Stomach (tissue), 9 donors: ENCODE measurements around the gene ATG12. TPM values are rescaled to one million over a fixed set of nuclear protein-coding genes. Genes with fewer than 3 reads are reported as not detected.

Source experiments
- DNase-seq, 2 donors: peaks; one replicate each; pipeline versions ENCODE4 v3.0.0 to v3.0.0-alpha.2; 2013 to 2019
- H3K27ac ChIP-seq, 5 donors: fragments of 200-600 bp in 4 of 5; sonication (generic) in 4 of 5; one replicate each; pipeline ENCODE4 v1.5.1; 2013 to 2019; ENCODE audit warnings: mild to moderate bottlenecking in 1 of 5, moderate library complexity in 1 of 5
- H3K27me3 ChIP-seq, 3 donors: fragments of 200-600 bp; sonication (generic); one replicate each; pipeline ENCODE4 v1.5.1; 2017 to 2019; ENCODE audit warnings: mixed run types in 1 of 3
- H3K36me3 ChIP-seq, 4 donors: fragments of 200-600 bp; sonication (generic); 1 replicate in 3 of 4; 2 replicates in 1 of 4; pipeline ENCODE4 v1.5.1; 2016 to 2019
- H3K4me1 ChIP-seq, 4 donors: fragments of 200-600 bp; sonication (generic); one replicate each; pipeline ENCODE4 v1.5.1; 2016 to 2019
- H3K4me3 ChIP-seq, 4 donors: fragments of 200-600 bp; sonication (generic) in 3 of 4; one replicate each; pipeline ENCODE4 v1.5.1; 2016 to 2019; ENCODE audit warnings: mild to moderate bottlenecking in 1 of 4
- H3K9me3 ChIP-seq, 4 donors: fragments of 200-600 bp; sonication (generic); one replicate each; pipeline ENCODE4 v1.5.1; 2016 to 2019
- EP300 ChIP-seq: sonication (generic); formaldehyde crosslinking; IDR thresholded peaks from one replicate; pipeline ENCODE4 v1.6.1; 2017; ENCODE audit warnings: antibody characterized with exemption
- POLR2A ChIP-seq, 4 donors: fragments of 450-650 bp; IDR thresholded peaks; one replicate each; pipeline ENCODE4 v1.6.1; 2016; ENCODE audit warnings: antibody characterized with exemption in 4 of 4, control low read depth in 2 of 4, mild to moderate bottlenecking in 1 of 4, moderate library complexity in 1 of 4
- POLR2AphosphoS5 ChIP-seq, 3 donors: sonication (generic); formaldehyde crosslinking; IDR thresholded peaks; one replicate each; pipeline ENCODE4 v1.6.1; 2016; ENCODE audit warnings: antibody characterized with exemption in 3 of 3
- WGBS, 5 donors: extraction: QIAGEN DNeasy Blood & Tissue Kit in 3 of 5; methylation state at CpG; one replicate each; pipeline versions ENCODE4 v1.1.5 to v1.1.7; 2013 to 2018; 5-methylcytosine and 5-hydroxymethylcytosine counted together
- intact Hi-C: fragments of 100-400 bp; cut with DNase I; formaldehyde crosslinking; loops from one replicate; pipeline ENCODE4 v1.15.1; 2023; ENCODE audit warnings: low total_unique reads
- polyA plus RNA-seq, 3 donors: library from polyadenylated mRNA; stranded (reverse); fragments of 200-250 nt; gene quantifications; one replicate each; pipeline ENCODE4 v1.2.3, GENCODE V29; 2013
- total RNA-seq, 5 donors: library from RNA; depleted of rRNA; stranded (reverse); fragments of >200 nt; gene quantifications; one replicate each; pipeline versions ENCODE4 v1.1.0 to v1.2.3, GENCODE V29; 2014 to 2016
- TF ChIP-seq, protein P1 (sequence below), 7 experiments: fragments of 450-650 bp in 4 of 7; fragments of 200-600 bp in 3 of 7; sonication (generic) in 3 of 7; IDR thresholded peaks; one replicate each; pipeline ENCODE4 v1.5.1; 2016 to 2019; ENCODE audit warnings: antibody characterized with exemption in 7 of 7, control low read depth in 2 of 7, mild to moderate bottlenecking in 1 of 7
- donor health status: healthy with polysubstance abuse.
- donor health status: Bipolar disorder and iron deficiency.
- donor health status: healthy.

Gene ATG12
- total and polyA plus RNA-seq, 8 donors, result 15.2 to 73.3 (median 37.4) TPM

DNA sequence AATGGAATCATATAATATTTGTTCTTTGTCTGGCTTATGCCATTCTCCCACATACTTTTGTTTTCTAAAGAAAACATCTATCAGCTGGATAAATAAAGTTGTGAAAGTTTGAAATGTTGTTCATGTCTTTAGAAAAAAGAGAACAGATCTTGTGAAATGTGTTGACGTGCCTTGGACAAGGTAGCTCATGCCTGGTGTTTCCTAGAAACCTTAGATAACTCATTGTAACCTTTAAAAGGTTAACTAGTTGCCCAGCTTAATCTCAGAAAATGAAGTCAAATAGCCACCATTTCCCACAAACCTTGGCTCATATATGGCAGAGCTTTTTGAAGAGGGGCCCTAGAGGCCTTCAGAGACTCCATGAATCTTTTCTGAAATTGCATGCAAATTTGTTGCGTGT is 40.2 kb downstream of the ATG12 start:
- intact Hi-C loops, result loop anchor here (10.0 kb wide), 1 partner anchor 136 kb away; no protein-coding TSS in a partner anchor
- Histone ChIP-seq H3K27me3 (no peaks in the 10 kb centered on the region), H3K4me3 (no peak overlapping the region), H3K4me1 (peaks cover 0 to 7% (median 0%) of the 10 kb centered on the region in 4 donors), H3K27ac (no peak overlapping the region), H3K36me3 (no peaks in the 10 kb centered on the region), H3K9me3 (no peaks in the 10 kb centered on the region)
- TF ChIP-seq POLR2AphosphoS5 (IDR thresholded peaks at IDR 0.05) (no peak), POLR2A (IDR thresholded peaks at IDR 0.05) (no peak), EP300 (no peak)
- TF ChIP-seq, protein P1, sequence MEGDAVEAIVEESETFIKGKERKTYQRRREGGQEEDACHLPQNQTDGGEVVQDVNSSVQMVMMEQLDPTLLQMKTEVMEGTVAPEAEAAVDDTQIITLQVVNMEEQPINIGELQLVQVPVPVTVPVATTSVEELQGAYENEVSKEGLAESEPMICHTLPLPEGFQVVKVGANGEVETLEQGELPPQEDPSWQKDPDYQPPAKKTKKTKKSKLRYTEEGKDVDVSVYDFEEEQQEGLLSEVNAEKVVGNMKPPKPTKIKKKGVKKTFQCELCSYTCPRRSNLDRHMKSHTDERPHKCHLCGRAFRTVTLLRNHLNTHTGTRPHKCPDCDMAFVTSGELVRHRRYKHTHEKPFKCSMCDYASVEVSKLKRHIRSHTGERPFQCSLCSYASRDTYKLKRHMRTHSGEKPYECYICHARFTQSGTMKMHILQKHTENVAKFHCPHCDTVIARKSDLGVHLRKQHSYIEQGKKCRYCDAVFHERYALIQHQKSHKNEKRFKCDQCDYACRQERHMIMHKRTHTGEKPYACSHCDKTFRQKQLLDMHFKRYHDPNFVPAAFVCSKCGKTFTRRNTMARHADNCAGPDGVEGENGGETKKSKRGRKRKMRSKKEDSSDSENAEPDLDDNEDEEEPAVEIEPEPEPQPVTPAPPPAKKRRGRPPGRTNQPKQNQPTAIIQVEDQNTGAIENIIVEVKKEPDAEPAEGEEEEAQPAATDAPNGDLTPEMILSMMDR (IDR thresholded peaks at IDR 0.05), result no peak
- WGBS, 5 donors, result 81 to 89% (median 85%) methylated on average over 2 of the region's 2 CpGs
- no peak for DNase-seq

- Histone ChIP-seq H3K9me3 (no peaks in the 10 kb centered on the region), H3K27me3 (no peaks in the 10 kb centered on the region), H3K4me3 (no peak overlapping the region), H3K4me1 (peaks cover 0 to 7% (median 0%) of the 10 kb centered on the region in 4 donors), H3K27ac (no peak overlapping the region), H3K36me3 (no peaks in the 10 kb centered on the region)
- 83 to 89% (median 85%) methylated on average over 2 of the region's 2 CpGs for WGBS, 5 donors
- DNase-seq, result no peak
- intact Hi-C loops, result loop anchor here (10.0 kb wide), 1 partner anchor 135 kb away; no protein-coding TSS in a partner anchor
- no peak for TF ChIP-seq POLR2AphosphoS5 (IDR thresholded peaks at IDR 0.05)
- no peak for TF ChIP-seq POLR2A (IDR thresholded peaks at IDR 0.05)
- TF ChIP-seq EP300, result no peak
- TF ChIP-seq, protein P1 (IDR thresholded peaks at IDR 0.05), result no peak
Observed at GRCh38 chr5:115800108-115800507, 41.3 kb downstream of the ATG12 start.

GRCh38 chr5:115798252-115798651 is 43.1 kb downstream of the ATG12 start:
- no peak for TF ChIP-seq POLR2A (IDR thresholded peaks at IDR 0.05)
- TF ChIP-seq EP300, result no peak
- TF ChIP-seq, protein P1 (IDR thresholded peaks at IDR 0.05), result no peak
- TF ChIP-seq POLR2AphosphoS5 (IDR thresholded peaks at IDR 0.05), result no peak
- no peak for DNase-seq
- Histone ChIP-seq H3K9me3 (no peaks in the 10 kb centered on the region), H3K27ac (no peak overlapping the region), H3K27me3 (no peaks in the 10 kb centered on the region), H3K36me3 (no peaks in the 10 kb centered on the region), H3K4me3 (no peak overlapping the region), H3K4me1 (peaks cover 0 to 7% (median 0%) of the 10 kb centered on the region in 4 donors)
- intact Hi-C loops, result no loop called here
- WGBS, 5 donors, result 24 to 54% (median 32%) methylated on average over 2 of the region's 2 CpGs

GRCh38 chr5:115796656-115797055 is 44.7 kb downstream of the ATG12 start:
- H3K27ac ChIP-seq, result no peak overlapping the region
- WGBS, 5 donors, result 82 to 86% (median 84%) methylated on average over 3 of the region's 3 CpGs
- H3K27me3 ChIP-seq, result no peaks in the 10 kb centered on the region
- no peak for DNase-seq
- TF ChIP-seq EP300 (no peak), POLR2A (IDR thresholded peaks at IDR 0.05) (no peak), POLR2AphosphoS5 (IDR thresholded peaks at IDR 0.05) (no peak)
- TF ChIP-seq, protein P1 (IDR thresholded peaks at IDR 0.05), result no peak
- H3K9me3 ChIP-seq, result no peaks in the 10 kb centered on the region
- intact Hi-C loops, result no loop called here
- H3K4me3 ChIP-seq, result no peak overlapping the region
- H3K4me1 ChIP-seq, result peaks cover 0 to 7% (median 0%) of the 10 kb centered on the region in 4 donors
- H3K36me3 ChIP-seq, result no peaks in the 10 kb centered on the region
